Heart left ventricle (tissue), 16 donors: ENCODE measurements around the gene LSM12. TPM values are rescaled to one million over a fixed set of nuclear protein-coding genes. Genes with fewer than 3 reads are reported as not detected.
A peak's percentile ranks its signal among the peaks of the same experiment; 100 is the strongest.

ENCODE experiments used
- ATAC-seq, 4 donors: fragments of 200-7000 bp; cut with Tn5 transposase; one replicate each; pipeline ENCODE4 v1.9.1; 2020 to 2022; ENCODE audit warnings: moderate library complexity in 4 of 4, mild to moderate bottlenecking in 3 of 4, moderate number of reproducible peaks in 1 of 4
- DNase-seq, 5 donors: peaks; one replicate each; pipeline ENCODE4 v3.0.0-alpha.2; 2020
- H3K27ac ChIP-seq, 12 donors: fragments of 200-600 bp; sonication (generic) in 4 of 12; one replicate each; pipeline versions ENCODE4 v1.5.0 to v1.8.0; 2016 to 2022; ENCODE audit warnings: mild to moderate bottlenecking in 2 of 12
- H3K27me3 ChIP-seq, 9 donors: fragments of 200-600 bp; sonication (generic) in 2 of 9; one replicate each; pipeline versions ENCODE4 v1.5.1 to v1.8.0; 2016 to 2022; ENCODE audit warnings: mild to moderate bottlenecking in 3 of 9
- H3K36me3 ChIP-seq, 9 donors: fragments of 200-600 bp; sonication (generic) in 2 of 9; one replicate each; pipeline versions ENCODE4 v1.5.0 to v1.8.0; 2018 to 2022; ENCODE audit warnings: mild to moderate bottlenecking in 2 of 9
- H3K4me1 ChIP-seq, 12 donors: fragments of 200-600 bp; sonication (generic) in 4 of 12; one replicate each; pipeline versions ENCODE4 v1.5.0 to v1.8.0; 2016 to 2022; ENCODE audit warnings: mild to moderate bottlenecking in 3 of 12
- H3K4me3 ChIP-seq, 12 donors: fragments of 200-600 bp; sonication (generic) in 4 of 12; one replicate each; pipeline versions ENCODE4 v1.5.0 to v1.8.0; 2017 to 2022; ENCODE audit warnings: mild to moderate bottlenecking in 9 of 12, moderate library complexity in 4 of 12
- H3K9me3 ChIP-seq, 12 donors: fragments of 200-600 bp; sonication (generic) in 4 of 12; one replicate each; pipeline versions ENCODE4 v1.5.0 to v1.8.0; 2016 to 2022; ENCODE audit warnings: mild to moderate bottlenecking in 1 of 12
- CTCF ChIP-seq, 12 donors: fragments of 200-600 bp; sonication (generic) in 4 of 12; IDR thresholded peaks; one replicate each; pipeline versions ENCODE4 v1.5.0 to v1.8.0; 2018 to 2022; ENCODE audit warnings: antibody characterized with exemption in 12 of 12, mild to moderate bottlenecking in 5 of 12
- POLR2A ChIP-seq, 2 donors: fragments of 450-650 bp; IDR thresholded peaks; one replicate each; pipeline ENCODE4 v1.6.1; 2017; ENCODE audit warnings: antibody characterized with exemption in 2 of 2, mild to moderate bottlenecking in 2 of 2, moderate library complexity in 2 of 2
- WGBS, 4 donors: extraction: QIAGEN DNeasy Blood & Tissue Kit in 2 of 4; methylation state at CpG; one replicate each; pipeline versions ENCODE4 v1.1.5 to v1.1.7; 2013 to 2018; 5-methylcytosine and 5-hydroxymethylcytosine counted together
- intact Hi-C, 10 donors: fragments of 100-400 bp; cut with DNase I; formaldehyde crosslinking; loops; one replicate each; pipeline versions ENCODE4 v1.11.1 to v1.14.2; 2022
- polyA plus RNA-seq, 2 donors: library from polyadenylated mRNA; stranded (reverse); fragments of 200-250 nt; gene quantifications; one replicate each; pipeline ENCODE4 v1.2.3, GENCODE V29; 2013
- total RNA-seq, 9 donors: library from RNA; depleted of rRNA in 2 of 9; stranded (reverse); fragments of >200 nt in 2 of 9; fragmentation: NEBNext Ultra II Directional in 3 of 9; extraction: Animal tissue kit (Norgen Biotek cat#: 25700) in 3 of 9; gene quantifications; one replicate each; pipeline versions ENCODE4 v1.1.0 to v1.2.4, GENCODE V29; 2016 to 2023
- donor health status: ischemic (EF 13 %, LVEDD 7.1; RV severe dilation, severe dysfunction).
- donor health status: healthy with polysubstance abuse.
- donor health status: DM: no; HTN: yes; CAD: no.
- donor health status: DM: no; HTN: no; CAD: no.
- donor health status: ischemic (EF 25% LVEDD 6.9; RV normal size, moderate dysfunction).
- donor health status: ischemic (EF 25% LVEDD 5.7; RV mildly dilated, moderate dysfunction).
- donor health status: healthy.
- donor health status: DM: yes; HTN: yes; CAD: no.
- donor health status: ischemic (EF 35%, LVEDD 5.7; RV mildly dilated, moderate dysfunction).
- donor health status: nonischemic (EF 11% LVEDD 7.7; RV severe dilation, severe dysfunction).
- donor health status: DM: yes; HTN: yes; CAD: no.
- donor health status: PGD.
- donor health status: ischemic (EF 29% LVEDD 5.4; RV normal size, mild dysfunction).
- donor health status: nonischemic (EF 23%, LVEDD 6.1; RV moderate dilation, normal function).

Gene LSM12
- total and polyA plus RNA-seq, 11 donors, result 30.8 to 55.6 (median 43.7) TPM

GRCh38 chr17:44108440-44109311 is 42.2 kb upstream of the LSM12 start:
- intact Hi-C loops, result no loop called here
- DNase-seq (peak; percentile 88 to 96 (median 90)), ATAC-seq (peak; percentile 81 to 82 (median 82))
- TF ChIP-seq CTCF (IDR thresholded peaks at IDR 0.05), result no peak
- peak in 1 of 2 donors; percentile 52 for TF ChIP-seq POLR2A (IDR thresholded peaks at IDR 0.05)
- Histone ChIP-seq H3K4me3 (peak overlapping the region in 10 of 12 donors; percentile 43 to 71 (median 58)), H3K4me1 (peaks cover 20 to 99% (median 89%) of the 10 kb centered on the region in 12 donors), H3K27me3 (no peaks in the 10 kb centered on the region), H3K9me3 (no peaks in the 10 kb centered on the region), H3K36me3 (peaks cover 0 to 22% (median 4%) of the 10 kb centered on the region in 9 donors), H3K27ac (peak overlapping the region; percentile 65 to 97 (median 93))
- WGBS, 4 donors, result 16 to 24% (median 20%) methylated on average over 16 of the region's 16 CpGs

GRCh38 chr17:44106801-44107200 is 40.3 kb upstream of the LSM12 start:
- no peak for ATAC-seq
- Histone ChIP-seq H3K27ac (peak overlapping the region in 9 of 12 donors; percentile 91 to 97 (median 94)), H3K4me3 (no peak overlapping the region), H3K27me3 (no peaks in the 10 kb centered on the region), H3K4me1 (peaks cover 20 to 96% (median 83%) of the 10 kb centered on the region in 12 donors), H3K9me3 (no peaks in the 10 kb centered on the region), H3K36me3 (peaks cover 0 to 33% (median 4%) of the 10 kb centered on the region in 9 donors)
- no peak for DNase-seq
- TF ChIP-seq CTCF (IDR thresholded peaks at IDR 0.05) (no peak), POLR2A (IDR thresholded peaks at IDR 0.05) (no peak)
- intact Hi-C loops, result no loop called here
- WGBS, 4 donors, result 93 to 98% (median 95%) methylated on average over 4 of the region's 4 CpGs

- no peak for ATAC-seq
- DNase-seq, result no peak
- Histone ChIP-seq H3K9me3 (no peaks in the 10 kb centered on the region), H3K4me3 (no peak overlapping the region), H3K36me3 (peaks cover 0 to 33% (median 4%) of the 10 kb centered on the region in 9 donors), H3K4me1 (peaks cover 15 to 97% (median 82%) of the 10 kb centered on the region in 12 donors), H3K27me3 (no peaks in the 10 kb centered on the region), H3K27ac (peak overlapping the region in 3 of 12 donors; percentile 11 to 69 (median 61))
- 34 to 59% (median 51%) methylated on average over 2 to 3 of the region's 3 CpGs for WGBS, 4 donors
- intact Hi-C loops, result no loop called here
- TF ChIP-seq POLR2A (IDR thresholded peaks at IDR 0.05) (no peak), CTCF (IDR thresholded peaks at IDR 0.05) (no peak)
Measured at GRCh38 chr17:44105941-44106340, 39.5 kb upstream of the LSM12 start.

GRCh38 chr17:44105483-44105882 is 39.0 kb upstream of the LSM12 start:
- no peak for DNase-seq
- intact Hi-C loops, result no loop called here
- H3K4me1 ChIP-seq, result peaks cover 15 to 95% (median 77%) of the 10 kb centered on the region in 12 donors
- WGBS, 4 donors, result 20 to 47% (median 40%) methylated on average over 3 of the region's 3 CpGs
- ATAC-seq, result no peak
- H3K27me3 ChIP-seq, result no peaks in the 10 kb centered on the region
- no peaks in the 10 kb centered on the region for H3K9me3 ChIP-seq
- no peak overlapping the region for H3K4me3 ChIP-seq
- H3K36me3 ChIP-seq, result peaks cover 0 to 33% (median 4%) of the 10 kb centered on the region in 9 donors
- TF ChIP-seq POLR2A (IDR thresholded peaks at IDR 0.05), result no peak
- TF ChIP-seq CTCF (IDR thresholded peaks at IDR 0.05), result no peak
- H3K27ac ChIP-seq, result peak overlapping the region in 2 of 12 donors; percentile 61 to 69
